DMS 273 treated with DMSO at 0.1 percent for 48 hours (cell line): ENCODE results near the gene BRK1.
A peak's percentile ranks its signal among the peaks of the same experiment; 100 is the strongest.
"Not testable (repeated sequence)": the region's sequence is repeated elsewhere in the genome, so short reads cannot be mapped to it uniquely, and the experiment has no call there.

ENCODE experiments used
- DNase-seq: peaks from one replicate; lab custom pipeline; 2025; lab: John Stamatoyannopoulos, UW

Gene BRK1

DNA sequence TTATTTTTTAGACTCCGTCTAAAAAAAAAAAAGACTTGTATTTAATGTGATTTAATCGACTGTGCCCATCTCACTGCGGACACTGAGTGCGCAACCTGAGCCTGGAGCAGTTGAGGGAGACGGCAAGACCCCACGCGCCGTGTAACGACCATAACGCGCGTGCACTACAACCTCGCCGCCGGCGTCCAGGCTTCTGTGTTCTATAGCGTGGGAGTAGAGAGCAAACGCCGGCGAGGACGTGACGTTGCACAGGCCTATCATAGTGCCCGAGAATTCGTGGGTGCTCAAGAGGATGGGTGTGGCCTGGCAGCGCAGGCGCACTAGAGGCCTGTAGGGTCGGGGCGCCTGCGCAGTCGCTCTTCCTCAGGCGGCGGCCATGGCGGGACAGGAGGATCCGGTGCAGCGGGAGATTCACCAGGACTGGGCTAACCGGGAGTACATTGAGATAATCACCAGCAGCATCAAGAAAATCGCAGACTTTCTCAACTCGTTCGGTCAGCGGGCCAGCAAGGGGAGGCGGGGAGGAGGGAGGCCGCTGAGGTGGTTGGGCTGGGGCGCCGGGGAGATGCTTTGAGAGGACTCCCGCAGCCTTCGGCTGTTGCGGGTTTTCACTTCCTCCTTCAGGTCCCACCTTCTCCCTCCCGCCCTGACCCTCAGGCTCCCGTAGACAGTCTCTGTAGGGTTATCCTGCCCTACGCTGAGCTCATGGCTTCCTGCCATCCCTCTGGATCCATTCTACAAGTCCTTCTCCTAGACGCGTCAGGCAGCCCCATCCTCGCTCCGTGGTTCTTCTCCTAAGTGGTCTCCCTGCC, at the start of gene BRK1:
Gene BRK1, plus strand, starts transcription at position 350 of the 812 bp plus-strand sequence. Its CDS starts 27 bp downstream, at position 377.
- peak; percentile 81 for DNase-seq

GRCh38 chr3:10070077-10070476, 45.4 kb upstream of the BRK1 start:
- not testable (repeated sequence) for DNase-seq

GRCh38 chr3:10074666-10075065, 40.8 kb upstream of the BRK1 start:
- DNase-seq = no peak

GRCh38 chr3:10081871-10082270, 33.6 kb upstream of the BRK1 start:
- DNase-seq = no peak

DNA sequence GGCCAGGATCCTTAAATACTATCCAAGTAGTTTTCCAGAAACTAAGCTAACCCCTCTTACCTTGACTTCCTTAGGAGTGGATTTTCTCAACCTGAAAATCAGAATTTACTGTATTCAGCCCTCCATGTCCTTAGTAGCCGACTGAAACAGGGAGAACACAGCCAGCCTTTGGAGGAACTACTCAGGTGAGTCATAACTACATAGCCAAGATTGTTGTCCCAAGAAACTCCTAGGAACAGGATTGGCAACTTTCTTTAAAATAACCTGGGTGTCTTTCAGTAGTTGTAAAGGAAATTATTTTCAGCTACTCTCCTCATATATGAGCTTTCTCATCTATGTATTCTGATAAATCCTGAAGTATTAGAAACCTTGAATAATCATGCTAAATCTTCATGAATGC, 29.7 kb upstream of the BRK1 start:
- no peak for DNase-seq

GRCh38 chr3:10088256-10088655, 27.2 kb upstream of the BRK1 start:
- no peak for DNase-seq

DNA sequence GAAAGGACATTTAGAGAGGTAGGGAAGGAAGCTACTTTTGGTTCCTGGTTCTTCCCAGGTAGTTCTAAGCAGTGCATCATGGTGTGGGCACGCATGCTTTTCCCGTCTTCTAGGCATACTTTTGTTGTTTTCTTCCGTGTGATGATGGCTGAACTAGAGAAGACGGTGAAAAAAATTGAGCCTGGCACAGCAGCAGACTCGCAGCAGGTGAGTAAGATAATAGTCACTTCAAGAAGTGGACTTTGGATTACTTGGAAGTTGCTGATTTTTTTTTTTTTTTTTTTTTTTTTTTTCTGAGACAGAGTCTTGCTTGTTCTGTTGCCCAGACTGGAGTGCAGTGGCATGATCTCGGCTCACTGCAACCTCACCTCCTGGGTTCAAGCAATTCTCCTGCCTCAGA, 25.3 kb upstream of the BRK1 start:
- no peak for DNase-seq

- not testable (repeated sequence) for DNase-seq
Measured at GRCh38 chr3:10090774-10091173, 24.7 kb upstream of the BRK1 start.

- DNase-seq = not testable (repeated sequence)
Measured at GRCh38 chr3:10091387-10091786, 24.1 kb upstream of the BRK1 start.

- DNase-seq = no peak
Measured at GRCh38 chr3:10093678-10094077, 21.8 kb upstream of the BRK1 start.

- DNase-seq = no peak
Measured at GRCh38 chr3:10099041-10099440, 16.4 kb upstream of the BRK1 start.

- DNase-seq = no peak
Measured at GRCh38 chr3:10106919-10107318, 8.6 kb upstream of the BRK1 start.

DNA sequence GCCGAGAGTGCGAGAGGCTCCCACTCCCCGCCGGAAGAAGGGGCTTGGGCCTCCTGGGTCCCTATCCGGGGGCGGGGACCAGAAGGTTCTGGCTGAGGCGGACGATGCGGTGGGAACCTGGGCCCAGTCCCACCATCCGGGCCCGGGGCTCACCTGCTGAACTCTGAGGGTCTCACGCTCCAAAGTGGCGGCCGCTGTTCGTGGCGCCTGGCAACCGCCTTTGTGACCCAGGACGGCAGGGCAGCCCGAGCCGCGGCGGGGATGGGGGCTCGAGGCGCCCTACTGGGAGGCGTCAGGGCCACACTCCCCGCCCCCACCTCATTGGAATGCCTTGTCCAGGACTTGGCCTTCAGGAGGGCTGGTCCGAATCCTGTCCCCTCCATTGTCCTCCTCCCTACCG, 7.4 kb upstream of the BRK1 start, which contains the start of gene FANCD2OS:
Gene FANCD2OS, minus strand, starts transcription at position 165 of the 400 bp plus-strand sequence. CDS start 3,481 bp downstream, outside the sequence.
- DNase-seq = no peak

GRCh38 chr3:10116138-10116460, 624 bp downstream of the BRK1 start:
- DNase-seq = no peak

DNA sequence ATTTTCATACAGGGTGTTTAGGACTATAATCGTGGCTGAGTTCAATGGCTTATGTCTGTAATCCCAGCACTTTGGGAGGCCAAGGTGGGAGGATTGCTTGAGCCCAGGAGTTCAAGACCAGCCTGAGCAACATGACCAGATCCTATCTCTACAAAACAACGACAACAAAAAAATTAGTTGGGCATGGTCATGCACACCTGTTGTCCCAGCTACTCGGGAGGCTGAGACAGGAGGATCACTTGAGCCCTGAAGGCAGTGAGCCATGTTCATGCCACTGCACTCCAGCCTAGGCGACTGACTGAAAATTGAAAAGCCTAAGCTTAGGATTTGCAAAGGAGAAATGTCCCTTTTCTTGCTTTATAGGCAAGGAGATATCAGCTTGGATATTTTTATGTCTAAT, 1.5 kb downstream of the BRK1 start:
- DNase-seq = no peak

DNA sequence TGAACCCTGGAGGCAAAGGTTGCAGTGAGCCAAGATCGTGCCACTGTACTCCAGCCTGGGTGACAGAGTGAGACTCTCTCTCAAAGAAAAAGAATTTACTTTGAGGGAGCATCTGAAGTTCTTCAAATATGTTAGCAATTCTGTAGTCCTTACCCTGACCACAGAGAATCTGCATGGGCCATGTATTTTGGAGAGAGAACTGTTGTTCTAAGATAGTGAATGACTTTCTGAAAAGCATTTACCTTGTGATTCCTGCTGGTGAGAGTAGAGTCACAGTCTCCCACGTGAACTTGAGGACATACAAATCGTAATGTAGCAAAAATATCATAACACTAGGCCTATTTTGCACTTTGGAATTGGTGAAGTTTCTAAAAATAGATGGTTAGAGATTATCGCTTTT, 3.9 kb downstream of the BRK1 start:
- no peak for DNase-seq

- no peak for DNase-seq
Measured at GRCh38 chr3:10121064-10121463, 5.6 kb downstream of the BRK1 start.

DNA sequence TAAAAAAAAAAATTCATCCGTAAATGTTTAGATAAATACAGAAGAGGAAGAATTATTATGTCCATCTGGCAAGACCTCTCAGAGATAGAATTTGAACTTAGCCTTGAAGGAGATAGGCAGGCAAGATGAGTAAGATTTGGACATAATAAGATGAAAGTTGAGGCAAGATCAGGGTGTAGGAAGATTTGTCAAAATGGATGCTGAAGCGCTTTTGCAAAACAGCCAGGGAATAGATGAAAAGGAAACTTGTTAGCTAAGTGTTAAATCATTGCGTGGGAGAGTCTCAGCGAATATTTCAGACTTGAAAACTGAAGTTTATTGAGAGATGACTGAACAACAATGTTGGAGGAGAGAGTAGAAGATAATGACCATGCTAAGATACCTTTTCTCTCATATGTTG, 7.2 kb downstream of the BRK1 start:
- DNase-seq = no peak

- DNase-seq = not testable (repeated sequence)
Measured at GRCh38 chr3:10135872-10136271, 20.4 kb downstream of the BRK1 start.

DNA sequence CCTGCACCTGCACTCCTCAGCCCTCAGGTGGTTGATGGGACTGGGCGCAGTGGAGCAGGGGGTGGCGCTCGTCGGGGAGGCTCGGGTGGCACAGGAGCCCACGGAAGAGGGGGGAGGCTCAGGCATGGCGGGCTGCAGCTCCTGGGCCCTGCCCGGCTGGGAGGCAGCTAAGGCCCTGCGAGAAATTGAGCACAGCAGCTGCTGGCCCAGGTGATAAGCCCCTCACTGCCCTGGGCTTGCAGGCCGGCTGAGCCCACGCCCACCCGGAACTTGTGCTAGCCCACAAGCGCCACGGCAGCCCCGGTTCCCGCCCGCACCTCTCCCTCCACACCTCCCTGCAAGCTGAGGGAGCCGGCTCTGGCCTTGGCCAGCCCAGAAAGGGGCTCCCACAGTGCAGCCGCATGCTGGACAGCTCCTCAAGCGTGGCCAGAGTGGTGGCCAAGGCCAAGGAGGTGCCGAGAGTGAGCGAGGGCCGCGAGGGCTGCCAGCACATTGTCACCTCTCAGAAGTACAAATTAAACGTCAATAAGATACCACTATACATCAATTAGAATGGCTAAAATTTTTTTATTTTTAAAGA, 21.0 kb downstream of the BRK1 start:
- DNase-seq = no peak

GRCh38 chr3:10137178-10137577, 21.7 kb downstream of the BRK1 start:
- no peak for DNase-seq

DNA sequence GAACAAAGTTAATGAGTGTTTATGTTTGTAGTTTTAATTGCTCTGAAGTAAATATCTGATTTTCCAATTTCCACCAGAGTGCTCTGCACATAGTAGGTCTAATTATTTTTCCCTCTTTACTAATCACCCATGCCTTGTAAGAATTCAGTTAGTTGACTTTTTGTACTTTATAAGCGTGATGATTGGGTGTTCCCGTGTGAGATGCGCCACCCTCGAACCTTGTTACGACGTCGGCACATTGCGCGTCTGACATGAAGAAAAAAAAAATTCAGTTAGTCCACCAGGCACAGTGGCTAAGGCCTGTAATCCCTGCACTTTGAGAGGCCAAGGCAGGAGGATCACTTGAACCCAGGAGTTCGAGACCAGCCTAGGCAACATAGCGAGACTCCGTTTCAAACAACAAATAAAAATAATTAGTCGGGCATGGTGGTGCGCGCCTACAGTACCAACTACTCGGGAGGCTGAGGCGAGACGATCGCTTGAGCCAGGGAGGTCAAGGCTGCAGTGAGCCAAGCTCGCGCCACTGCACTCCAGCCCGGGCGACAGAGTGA, 25.6 kb downstream of the BRK1 start:
- no peak for DNase-seq
